HCT116 (cell line): ENCODE data around the gene ASCL2. TPM values are rescaled to one million over a fixed set of nuclear protein-coding genes. Genes with fewer than 3 reads are reported as not detected.

Source experiments
- ATAC-seq: fragments of 200-7000 bp; cut with Tn5 transposase; 2 replicates; pipeline ENCODE4 v1.9.1; 2020; ENCODE audit warnings: mild to moderate bottlenecking, moderate library complexity
- BruUV-seq: library from RNA; stranded (reverse); fragments of 400-500 nt; replicated peaks from 2 replicates; lab custom pipeline; 2021; lab: Mats Ljungman, UMichigan
- CTCF ChIA-PET: fragments of 300-600 bp; sonication (Branson Sonifier 250); formaldehyde crosslinking; loops from one replicate; lab custom pipeline; 2021; ENCODE audit warnings: antibody characterized with exemption; lab: Charles Lee
- POLR2A ChIA-PET: fragments of 300-600, 350-600 bp; sonication (Branson Sonifier 250); formaldehyde crosslinking; loops from one replicate; lab custom pipeline; 2021; ENCODE audit warnings: antibody characterized with exemption; lab: Charles Lee
- RAD21 ChIA-PET, 2 experiments: fragments of 300-600 bp; sonication (Branson Sonifier 250); formaldehyde crosslinking; loops; one replicate each; lab custom pipeline; 2023; ENCODE audit warnings: low total read pairs in 2 of 2; ENCODE audit not compliant: uncharacterized antibody in 2 of 2, unreplicated experiment in 2 of 2, low non-redundant PET in 1 of 2; lab: Charles Lee
- DNase-seq: peaks from one replicate; pipeline ENCODE4 v3.0.0-alpha.2; 2010; ENCODE audit warnings: low read depth, low spot score
- H2AFZ ChIP-seq: fragments of 200-600 bp; shearing (Covaris generic), sonication (generic); 2 replicates; pipeline ENCODE4 v1.6.1; 2017; ENCODE audit warnings: low read depth, mixed run types, mixed read lengths, antibody characterized with exemption, low read length; ENCODE audit not compliant: poor library complexity, severe bottlenecking
- H3K27ac ChIP-seq: 2 replicates; pipeline ENCODE4 v1.5.1; 2012; ENCODE audit warnings: low read depth, low read length
- H3K27me3 ChIP-seq: fragments of 200-600 bp; sonication (generic); 2 replicates; pipeline ENCODE4 v1.6.1; 2016; ENCODE audit warnings: mixed run types, low read length, mixed read lengths; ENCODE audit not compliant: insufficient read depth
- H3K36me3 ChIP-seq, 2 experiments: fragments of 200-500 bp in 1 of 2; fragments of 200-600 bp in 1 of 2; sonication (Bioruptor generic) in 1 of 2; sonication (generic) in 1 of 2; 2 replicates each; pipeline versions ENCODE4 v1.5.1 to v1.6.1; 2014 to 2016; ENCODE audit warnings: low read length in 2 of 2, inconsistent platforms in 1 of 2, mixed read lengths in 1 of 2, mixed run types in 1 of 2; ENCODE audit not compliant: insufficient read depth in 2 of 2, control insufficient read depth in 1 of 2
- H3K4me1 ChIP-seq, 2 experiments: fragments of 200-600 bp in 1 of 2; sonication (generic) in 1 of 2; 2 replicates each; pipeline versions ENCODE4 v1.5.1 to v1.6.1; 2012 to 2017; ENCODE audit warnings: low read length in 2 of 2, inconsistent platforms in 1 of 2, mild to moderate bottlenecking in 1 of 2, mixed read lengths in 1 of 2, mixed run types in 1 of 2, moderate library complexity in 1 of 2; ENCODE audit not compliant: insufficient read depth in 2 of 2, control insufficient read depth in 1 of 2
- H3K4me2 ChIP-seq: fragments of 200-600 bp; sonication (generic); 2 replicates; pipeline ENCODE4 v1.6.1; 2017; ENCODE audit warnings: mixed run types, low read length, mixed read lengths
- H3K4me3 ChIP-seq, 2 experiments: fragments of 200-600 bp in 1 of 2; sonication (generic) in 1 of 2; replicated peaks in 1 of 2; 2 replicates each; pipeline ENCODE4 v1.5.1; 2011 to 2016; ENCODE audit warnings: low read length in 2 of 2, control low read depth in 1 of 2, low read depth in 1 of 2, mild to moderate bottlenecking in 1 of 2, mixed read lengths in 1 of 2, mixed run types in 1 of 2
- H3K79me2 ChIP-seq: fragments of 200-600 bp; sonication (generic); 2 replicates; pipeline ENCODE4 v1.6.1; 2017; ENCODE audit warnings: mild to moderate bottlenecking, mixed run types, low read length, moderate library complexity, mixed read lengths; ENCODE audit not compliant: insufficient read depth
- H3K9ac ChIP-seq: fragments of 200-600 bp; sonication (generic); 2 replicates; pipeline ENCODE4 v1.6.1; 2016; ENCODE audit warnings: low read length, mixed read lengths
- H3K9me2 ChIP-seq: fragments of 200-600 bp; sonication (generic), shearing (Covaris generic); 2 replicates; pipeline ENCODE4 v1.6.1; 2017; ENCODE audit warnings: mixed run types, mild to moderate bottlenecking, moderate library complexity; ENCODE audit not compliant: insufficient read depth
- H3K9me3 ChIP-seq, 2 experiments: fragments of 200-500 bp in 1 of 2; fragments of 200-600 bp in 1 of 2; sonication (Bioruptor generic) in 1 of 2; sonication (generic) in 1 of 2; 2 replicates each; pipeline ENCODE4 v1.6.1; 2014 to 2017; ENCODE audit warnings: low read length in 2 of 2, mixed read lengths in 2 of 2, inconsistent platforms in 1 of 2, low read depth in 1 of 2, mild to moderate bottlenecking in 1 of 2, mixed run types in 1 of 2, moderate library complexity in 1 of 2; ENCODE audit not compliant: control insufficient read depth in 1 of 2, insufficient read depth in 1 of 2
- H4K20me1 ChIP-seq: fragments of 200-600 bp; sonication (generic), shearing (Covaris generic); 2 replicates; pipeline ENCODE4 v1.6.1; 2017; ENCODE audit warnings: mixed run types, mild to moderate bottlenecking, moderate library complexity; ENCODE audit not compliant: insufficient read depth
- ELF1 ChIP-seq: IDR thresholded peaks from 2 replicates; pipeline ENCODE4 v1.6.1; 2012; ENCODE audit warnings: low read depth, borderline replicate concordance
- EZH2 ChIP-seq: fragments of 200-600 bp; sonication (generic); IDR thresholded peaks from 2 replicates; pipeline ENCODE4 v1.6.1; 2017; ENCODE audit warnings: antibody characterized with exemption, mixed run types
- FOSL1 ChIP-seq: IDR thresholded peaks from 2 replicates; pipeline ENCODE4 v1.6.1; 2012; ENCODE audit warnings: low read depth
- SIN3A ChIP-seq: IDR thresholded peaks from 2 replicates; pipeline ENCODE4 v1.6.1; 2012; ENCODE audit warnings: low read depth
- YY1 ChIP-seq: IDR thresholded peaks from 2 replicates; pipeline ENCODE4 v1.6.1; 2011; ENCODE audit warnings: low read length, low read depth, moderate library complexity, mild to moderate bottlenecking; ENCODE audit not compliant: insufficient replicate concordance; ENCODE audit errors: extremely low read depth
- ZBTB33 ChIP-seq: IDR thresholded peaks from 2 replicates; pipeline ENCODE4 v1.6.1; 2011; ENCODE audit warnings: mild to moderate bottlenecking, low read length, moderate library complexity; ENCODE audit not compliant: insufficient replicate concordance; ENCODE audit errors: extremely low read depth
- intact Hi-C: fragments of 100-400 bp; cut with micrococcal nuclease; formaldehyde crosslinking; loops from 2 replicates; pipeline ENCODE4 v1.10.0; 2022
- total RNA-seq: library from RNA; stranded (reverse); gene quantifications from one replicate; pipeline ENCODE4 v1.2.1, GENCODE V29; 2021; ENCODE audit not compliant: unreplicated experiment

The ASCL2 gene
- total RNA-seq, 1 experiment from 2014 or later = not detected

DNA sequence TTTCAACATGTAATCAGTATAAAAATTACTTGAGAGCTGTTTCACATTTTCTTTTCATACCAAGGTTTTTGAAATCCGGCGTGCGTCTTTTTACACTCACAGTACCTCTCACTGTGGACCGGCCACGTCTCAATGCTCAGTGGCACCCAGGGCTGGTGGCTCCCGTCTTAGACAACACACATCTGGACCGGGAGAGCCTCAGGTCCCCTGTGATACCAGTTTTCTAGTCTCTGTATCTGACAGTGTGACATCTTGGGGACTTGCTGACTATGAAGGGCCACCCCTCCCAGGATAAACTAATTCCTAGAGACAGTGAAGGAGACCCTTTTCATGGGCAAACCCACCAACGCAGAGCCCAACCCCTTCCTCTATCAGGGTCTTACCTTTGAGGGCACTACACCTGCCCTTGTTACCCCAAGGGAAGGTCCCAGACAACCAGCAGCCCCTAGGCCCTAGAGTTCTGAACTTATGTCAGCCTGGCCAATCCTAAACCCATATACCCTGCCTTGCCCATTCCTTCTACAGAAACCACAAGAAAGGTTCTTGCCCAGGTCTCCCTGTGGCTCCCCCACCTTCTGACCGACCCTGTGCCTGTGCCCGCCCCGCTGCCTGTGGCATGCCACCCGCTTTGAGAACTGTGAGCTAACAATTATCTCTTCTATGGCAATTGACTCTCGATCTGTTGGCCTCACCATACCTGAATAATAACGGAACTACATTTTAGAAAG is 6.1 kb upstream of the ASCL2 start:
- CTCF ChIA-PET = interaction anchor here (0.5 kb wide), 1 partner anchor 70 kb away, joined by 4 read pairs; no protein-coding TSS in a partner anchor
- no peaks in the 10 kb centered on the region for H4K20me1 ChIP-seq
- BruUV-seq = no TSS peak
- ATAC-seq = no peak
- H3K27me3 ChIP-seq = no peaks in the 10 kb centered on the region
- no peak for DNase-seq
- no peak overlapping the region for H3K27ac ChIP-seq
- H3K36me3 ChIP-seq = no peaks in the 10 kb centered on the region
- TF ChIP-seq SIN3A = no peak
- no peak for TF ChIP-seq EZH2
- TF ChIP-seq ZBTB33 = no peak
- TF ChIP-seq FOSL1 = no peak
- TF ChIP-seq YY1 = no peak
- TF ChIP-seq ELF1 = no peak
- TF ChIP-seq, all 23 proteins: peak for 0
- H2AFZ ChIP-seq = no peak overlapping the region
- H3K9ac ChIP-seq = no peak overlapping the region
- no peak overlapping the region for H3K4me2 ChIP-seq
- POLR2A ChIA-PET = no interaction called here
- no peak overlapping the region for H3K4me3 ChIP-seq
- intact Hi-C loops = no loop called here
- no peaks in the 10 kb centered on the region for H3K9me3 ChIP-seq
- H3K79me2 ChIP-seq = no peaks in the 10 kb centered on the region
- no peaks in the 10 kb centered on the region for H3K9me2 ChIP-seq
- H3K4me1 ChIP-seq = peaks cover 0 to 3% of the 10 kb centered on the region in 2 experiments; a peak in 1 of 4 replicates
- RAD21 ChIA-PET = no interaction called here
